Astrocyte (in vitro differentiated cells and primary cell): Measurements from ENCODE around the gene TFF1.

ENCODE experiments used
- CTCF ChIP-seq: IDR thresholded peaks from 2 replicates; pipeline ENCODE4 v1.5.1; 2011; ENCODE audit warnings: low read depth, mild to moderate bottlenecking, inconsistent platforms, low read length, moderate library complexity; ENCODE audit not compliant: insufficient read depth
- EZH2 ChIP-seq: IDR thresholded peaks from 2 replicates; pipeline ENCODE4 v1.6.1; 2012; ENCODE audit warnings: mild to moderate bottlenecking, low read length, inconsistent platforms; ENCODE audit not compliant: insufficient read depth

- TF ChIP-seq CTCF, result no peak
- TF ChIP-seq EZH2, result no peak
Measured at GRCh38 chr21:42401820-42402251, 35.5 kb upstream of the TFF1 start.
